SK-N-SH treated with all-trans-retinoic acid at 6 μM for 48 hours (cell line): ENCODE results near the gene TCERG1.

ENCODE experiments used
- ATAC-seq: fragments of 200-7000 bp; cut with Tn5 transposase; 3 replicates; pipeline ENCODE4 v1.9.1; 2020; ENCODE audit warnings: mild to moderate bottlenecking, moderate library complexity
- CSDC2 ChIP-seq: fragments of 250-450 bp; sonication (Bioruptor Pico); IDR thresholded peaks from 2 replicates; pipeline ENCODE4 v1.5.0; 2020; ENCODE audit warnings: mild to moderate bottlenecking, moderate library complexity
- ESRRG ChIP-seq: fragments of 250-450 bp; sonication (Bioruptor Pico); IDR thresholded peaks from 2 replicates; pipeline ENCODE4 v1.6.1; 2021; ENCODE audit warnings: mild to moderate bottlenecking
- GLIS3 ChIP-seq: fragments of 250-450 bp; sonication (Bioruptor Pico); IDR thresholded peaks from 2 replicates; pipeline ENCODE4 v1.5.0; 2020; ENCODE audit warnings: mild to moderate bottlenecking, moderate library complexity
- ISL1 ChIP-seq: fragments of 250-450 bp; sonication (Bioruptor Pico); IDR thresholded peaks from 2 replicates; pipeline ENCODE4 v2.1.2; 2022; ENCODE audit warnings: mild to moderate bottlenecking, moderate library complexity
- OSR1 ChIP-seq: fragments of 250-450 bp; sonication (Bioruptor Pico); IDR thresholded peaks from 2 replicates; pipeline ENCODE4 v1.8.0; 2022; ENCODE audit warnings: moderate library complexity, mild to moderate bottlenecking, inconsistent platforms
- RARB ChIP-seq: fragments of 250-450 bp; sonication (Bioruptor Pico); IDR thresholded peaks from 2 replicates; pipeline ENCODE4 v1.8.0; 2021; ENCODE audit warnings: mild to moderate bottlenecking, moderate library complexity
- TCF4 ChIP-seq: fragments of 250-450 bp; sonication (Bioruptor Pico); IDR thresholded peaks from 2 replicates; pipeline ENCODE4 v1.8.0; 2021; ENCODE audit warnings: mild to moderate bottlenecking, moderate library complexity, borderline replicate concordance
- ZC3H10 ChIP-seq: fragments of 250-450 bp; sonication (Bioruptor Pico); IDR thresholded peaks from 2 replicates; pipeline ENCODE4 v1.5.1; 2021; ENCODE audit warnings: mild to moderate bottlenecking, moderate library complexity
- ZFP3 ChIP-seq: fragments of 250-450 bp; sonication (Bioruptor Pico); IDR thresholded peaks from 2 replicates; pipeline ENCODE4 v1.5.0; 2020; ENCODE audit warnings: mild to moderate bottlenecking, moderate library complexity
- ZNF565 ChIP-seq: fragments of 450-650 bp; formaldehyde crosslinking; conservative IDR thresholded peaks from 2 replicates; pipeline ENCODE4 v1.5.0; 2020; ENCODE audit warnings: low read depth, mild to moderate bottlenecking, moderate library complexity
- ZNF70 ChIP-seq: fragments of 450-650 bp; formaldehyde crosslinking; IDR thresholded peaks from 2 replicates; pipeline ENCODE4 v1.5.0; 2020; ENCODE audit warnings: mild to moderate bottlenecking, moderate library complexity
- ZNF8 ChIP-seq: fragments of 450-650 bp; formaldehyde crosslinking; IDR thresholded peaks from 2 replicates; pipeline ENCODE4 v1.5.0; 2020; ENCODE audit warnings: mild to moderate bottlenecking, moderate library complexity
- TF ChIP-seq, protein P1 (sequence below): fragments of 250-450 bp; sonication (Bioruptor Pico); IDR thresholded peaks from 2 replicates; pipeline ENCODE4 v1.8.0; 2020; ENCODE audit warnings: mild to moderate bottlenecking, moderate library complexity, borderline replicate concordance
- TF ChIP-seq, protein P2 (sequence below): fragments of 250-450 bp; sonication (Bioruptor Pico); IDR thresholded peaks from 2 replicates; pipeline ENCODE4 v1.5.1; 2020; ENCODE audit warnings: low read depth, mild to moderate bottlenecking, moderate library complexity

TCERG1 gene

DNA sequence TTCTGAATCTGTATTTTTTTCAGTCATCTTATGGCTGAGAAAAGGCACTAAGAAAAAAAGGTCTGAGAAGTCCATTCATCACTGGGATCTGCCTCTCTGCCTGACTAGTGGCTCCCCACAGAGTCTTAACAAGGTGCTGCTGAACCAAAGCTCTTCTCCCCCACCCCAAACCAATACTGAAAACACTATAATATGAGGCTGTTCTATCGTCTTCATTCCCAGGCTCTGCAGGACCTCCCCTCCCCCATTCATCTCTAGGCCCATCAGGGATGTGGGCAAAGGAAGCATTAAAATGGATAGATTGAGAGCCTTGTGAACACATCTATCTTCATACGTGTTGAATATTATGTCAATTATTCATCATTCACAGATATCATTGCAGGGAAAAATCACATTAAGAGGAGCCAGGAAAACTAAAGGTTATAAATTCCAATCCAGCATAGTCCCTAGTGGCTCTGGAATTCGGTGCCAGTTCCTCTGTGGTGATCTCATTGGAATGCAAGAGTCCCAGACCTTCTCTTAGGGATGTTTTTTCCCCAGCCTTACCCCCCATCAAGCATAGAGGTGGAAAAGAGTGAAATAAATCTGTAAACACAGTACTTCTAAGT lies 113.2 kb downstream of the TCERG1 start:
- peak; percentile 63; the same call in 1 of the 2 replicates for TF ChIP-seq GLIS3
- TF ChIP-seq TCF4 (CRISPR knock-in tag), result no peak
- TF ChIP-seq ZNF565 (CRISPR knock-in tag), result no peak
- TF ChIP-seq, protein P1, sequence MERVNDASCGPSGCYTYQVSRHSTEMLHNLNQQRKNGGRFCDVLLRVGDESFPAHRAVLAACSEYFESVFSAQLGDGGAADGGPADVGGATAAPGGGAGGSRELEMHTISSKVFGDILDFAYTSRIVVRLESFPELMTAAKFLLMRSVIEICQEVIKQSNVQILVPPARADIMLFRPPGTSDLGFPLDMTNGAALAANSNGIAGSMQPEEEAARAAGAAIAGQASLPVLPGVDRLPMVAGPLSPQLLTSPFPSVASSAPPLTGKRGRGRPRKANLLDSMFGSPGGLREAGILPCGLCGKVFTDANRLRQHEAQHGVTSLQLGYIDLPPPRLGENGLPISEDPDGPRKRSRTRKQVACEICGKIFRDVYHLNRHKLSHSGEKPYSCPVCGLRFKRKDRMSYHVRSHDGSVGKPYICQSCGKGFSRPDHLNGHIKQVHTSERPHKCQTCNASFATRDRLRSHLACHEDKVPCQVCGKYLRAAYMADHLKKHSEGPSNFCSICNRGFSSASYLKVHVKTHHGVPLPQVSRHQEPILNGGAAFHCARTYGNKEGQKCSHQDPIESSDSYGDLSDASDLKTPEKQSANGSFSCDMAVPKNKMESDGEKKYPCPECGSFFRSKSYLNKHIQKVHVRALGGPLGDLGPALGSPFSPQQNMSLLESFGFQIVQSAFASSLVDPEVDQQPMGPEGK (CRISPR knock-in tag), result peak; percentile 20; the same call in 1 of the 2 replicates
- TF ChIP-seq, protein P2, sequence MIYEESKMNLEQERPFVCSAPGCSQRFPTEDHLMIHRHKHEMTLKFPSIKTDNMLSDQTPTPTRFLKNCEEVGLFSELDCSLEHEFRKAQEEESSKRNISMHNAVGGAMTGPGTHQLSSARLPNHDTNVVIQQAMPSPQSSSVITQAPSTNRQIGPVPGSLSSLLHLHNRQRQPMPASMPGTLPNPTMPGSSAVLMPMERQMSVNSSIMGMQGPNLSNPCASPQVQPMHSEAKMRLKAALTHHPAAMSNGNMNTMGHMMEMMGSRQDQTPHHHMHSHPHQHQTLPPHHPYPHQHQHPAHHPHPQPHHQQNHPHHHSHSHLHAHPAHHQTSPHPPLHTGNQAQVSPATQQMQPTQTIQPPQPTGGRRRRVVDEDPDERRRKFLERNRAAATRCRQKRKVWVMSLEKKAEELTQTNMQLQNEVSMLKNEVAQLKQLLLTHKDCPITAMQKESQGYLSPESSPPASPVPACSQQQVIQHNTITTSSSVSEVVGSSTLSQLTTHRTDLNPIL (CRISPR knock-in tag), result peak; percentile 81
- TF ChIP-seq ZFP3 (CRISPR knock-in tag), result peak; percentile 66; the same call in 1 of the 2 replicates
- TF ChIP-seq ZNF8 (CRISPR knock-in tag), result no peak
- TF ChIP-seq RARB (CRISPR knock-in tag), result no peak
- no peak for TF ChIP-seq ZNF70
- TF ChIP-seq ESRRG, result no peak
- peak; percentile 86 for TF ChIP-seq ISL1 (CRISPR knock-in tag)
- TF ChIP-seq OSR1, result no peak
- no peak for TF ChIP-seq ZC3H10
- TF ChIP-seq CSDC2, result 0 out of 2 replicates have a peak, but pooled peaks have one; percentile 39
- ATAC-seq, result peak; percentile 94
